ENCODE measurements around the gene TAF9.

TAF9 gene, protein sequence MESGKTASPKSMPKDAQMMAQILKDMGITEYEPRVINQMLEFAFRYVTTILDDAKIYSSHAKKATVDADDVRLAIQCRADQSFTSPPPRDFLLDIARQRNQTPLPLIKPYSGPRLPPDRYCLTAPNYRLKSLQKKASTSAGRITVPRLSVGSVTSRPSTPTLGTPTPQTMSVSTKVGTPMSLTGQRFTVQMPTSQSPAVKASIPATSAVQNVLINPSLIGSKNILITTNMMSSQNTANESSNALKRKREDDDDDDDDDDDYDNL

GRCh38 chr5:69369340-69370121 is at the start of gene TAF9, which contains the start of the genes AK6 and RAD17:
Gene TAF9, minus strand, starts transcription at chr5:69369520. Its CDS starts 3,783 bp downstream, at chr5:69365737.
Gene AK6, minus strand, starts transcription at chr5:69369520. Its CDS starts 30 bp downstream, at chr5:69369490.
Gene RAD17, plus strand, starts transcription at chr5:69369818. Its CDS starts 2,391 bp downstream, at chr5:69372209.
- peak; percentile 84 for DNase-seq (ENCODE audit: low read depth, low spot score)
- no peaks in the 10 kb centered on the region for H3K9me3 ChIP-seq (ENCODE audit: insufficient read depth, low read length)
- no peaks in the 10 kb centered on the region for H3K4me1 ChIP-seq (ENCODE audit: insufficient read depth, insufficient read length)
- TF ChIP-seq SUZ12 (IDR thresholded peaks at IDR 0.05; ENCODE audit: extremely low read depth, insufficient read depth, insufficient read length) (no peak), ZNF274 (IDR thresholded peaks at IDR 0.05; ENCODE audit: low read depth, low read length) (no peak), YY1 (IDR thresholded peaks at IDR 0.05; ENCODE audit: insufficient read depth, insufficient read length) (peak; percentile 45)
- peak within 1 kb of the TSS; percentile 86 for H3K9ac ChIP-seq (ENCODE audit: insufficient read length, low read depth)
- H3K4me3 ChIP-seq (ENCODE audit: insufficient read length, low read depth), result peak within 1 kb of the TSS; percentile 58
- no peaks in the 10 kb centered on the region for H3K27me3 ChIP-seq (ENCODE audit: insufficient read depth, insufficient read length)
- peaks cover 38% of the 10 kb centered on the region for H3K36me3 ChIP-seq (ENCODE audit: insufficient read depth, insufficient read length, low read length)

DNA sequence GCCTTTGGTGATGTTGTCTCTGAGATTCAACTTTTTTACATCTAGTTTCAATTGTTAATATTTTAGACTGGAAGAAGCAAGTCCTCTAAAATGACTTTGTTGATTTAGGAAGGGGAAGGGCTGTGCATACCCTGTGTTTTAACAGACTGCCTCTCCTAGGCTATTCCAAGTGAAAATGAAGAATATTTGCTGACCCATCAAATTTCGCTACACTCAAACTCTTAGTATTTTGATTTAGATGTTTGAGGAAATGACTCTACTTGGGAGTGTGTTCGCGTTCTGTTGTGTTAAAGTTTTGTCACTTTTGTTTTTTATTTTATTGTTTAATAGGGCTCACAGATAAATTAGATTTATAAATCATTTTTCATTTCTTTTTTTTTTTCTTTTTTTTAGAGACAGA is 49.2 kb upstream of the TAF9 start:
- DNase-seq (ENCODE audit: low read depth, low spot score), result no peak
- no peak for TF ChIP-seq ZNF274 (IDR thresholded peaks at IDR 0.05; ENCODE audit: low read depth, low read length)
- TF ChIP-seq SUZ12 (IDR thresholded peaks at IDR 0.05; ENCODE audit: extremely low read depth, insufficient read depth, insufficient read length), result no peak
- no peak for TF ChIP-seq YY1 (IDR thresholded peaks at IDR 0.05; ENCODE audit: insufficient read depth, insufficient read length)
- Histone ChIP-seq H3K9me3 (ENCODE audit: insufficient read depth, low read length) (no peaks in the 10 kb centered on the region), H3K9ac (ENCODE audit: insufficient read length, low read depth) (no peak overlapping the region), H3K4me3 (ENCODE audit: insufficient read length, low read depth) (no peak overlapping the region), H3K27me3 (ENCODE audit: insufficient read depth, insufficient read length) (peaks cover 9% of the 10 kb centered on the region), H3K36me3 (ENCODE audit: insufficient read depth, insufficient read length, low read length) (peaks cover 17% of the 10 kb centered on the region), H3K4me1 (ENCODE audit: insufficient read depth, insufficient read length) (no peaks in the 10 kb centered on the region)

- Histone ChIP-seq H3K27me3 (ENCODE audit: insufficient read depth, insufficient read length) (peaks cover 9% of the 10 kb centered on the region), H3K36me3 (ENCODE audit: insufficient read depth, insufficient read length, low read length) (peaks cover 22% of the 10 kb centered on the region), H3K9me3 (ENCODE audit: insufficient read depth, low read length) (no peaks in the 10 kb centered on the region), H3K4me1 (ENCODE audit: insufficient read depth, insufficient read length) (no peaks in the 10 kb centered on the region), H3K9ac (ENCODE audit: insufficient read length, low read depth) (no peak overlapping the region), H3K4me3 (ENCODE audit: insufficient read length, low read depth) (no peak overlapping the region)
- TF ChIP-seq SUZ12 (IDR thresholded peaks at IDR 0.05; ENCODE audit: extremely low read depth, insufficient read depth, insufficient read length) (no peak), YY1 (IDR thresholded peaks at IDR 0.05; ENCODE audit: insufficient read depth, insufficient read length) (no peak), ZNF274 (IDR thresholded peaks at IDR 0.05; ENCODE audit: low read depth, low read length) (no peak)
- no peak for DNase-seq (ENCODE audit: low read depth, low spot score)
These were observed 47.4 kb upstream of the TAF9 start for GRCh38 chr5:69416699-69417098.

GRCh38 chr5:69416180-69416579 is 46.9 kb upstream of the TAF9 start:
- no peaks in the 10 kb centered on the region for H3K9me3 ChIP-seq (ENCODE audit: insufficient read depth, low read length)
- peaks cover 9% of the 10 kb centered on the region for H3K27me3 ChIP-seq (ENCODE audit: insufficient read depth, insufficient read length)
- no peak for DNase-seq (ENCODE audit: low read depth, low spot score)
- peaks cover 27% of the 10 kb centered on the region for H3K36me3 ChIP-seq (ENCODE audit: insufficient read depth, insufficient read length, low read length)
- no peak overlapping the region for H3K4me3 ChIP-seq (ENCODE audit: insufficient read length, low read depth)
- H3K9ac ChIP-seq (ENCODE audit: insufficient read length, low read depth), result no peak overlapping the region
- TF ChIP-seq SUZ12 (IDR thresholded peaks at IDR 0.05; ENCODE audit: extremely low read depth, insufficient read depth, insufficient read length) (no peak), ZNF274 (IDR thresholded peaks at IDR 0.05; ENCODE audit: low read depth, low read length) (no peak), YY1 (IDR thresholded peaks at IDR 0.05; ENCODE audit: insufficient read depth, insufficient read length) (no peak)
- H3K4me1 ChIP-seq (ENCODE audit: insufficient read depth, insufficient read length), result no peaks in the 10 kb centered on the region

DNA sequence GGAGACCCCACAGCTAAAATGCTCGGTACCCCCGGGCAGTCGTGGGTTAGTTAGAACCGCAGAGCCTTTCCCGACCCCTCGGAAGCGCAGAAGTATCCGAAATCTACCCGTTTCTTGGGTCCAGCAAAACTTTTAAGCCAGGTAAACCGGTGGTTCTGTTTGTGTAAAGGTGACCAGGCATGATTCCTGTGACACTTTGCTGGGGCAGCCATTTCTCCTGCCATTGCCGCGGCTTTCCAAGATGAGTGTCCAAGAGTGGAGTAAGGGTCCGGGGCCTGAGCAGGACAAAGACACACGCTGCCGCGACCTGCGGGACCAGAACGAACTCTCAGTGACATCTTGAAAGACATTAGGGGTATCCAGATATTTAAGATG is 46.3 kb upstream of the TAF9 start:
- no peak for DNase-seq (ENCODE audit: low read depth, low spot score)
- peaks cover 9% of the 10 kb centered on the region for H3K27me3 ChIP-seq (ENCODE audit: insufficient read depth, insufficient read length)
- peak overlapping the region; percentile 75 for H3K4me3 ChIP-seq (ENCODE audit: insufficient read length, low read depth)
- TF ChIP-seq ZNF274 (IDR thresholded peaks at IDR 0.05; ENCODE audit: low read depth, low read length) (no peak), YY1 (IDR thresholded peaks at IDR 0.05; ENCODE audit: insufficient read depth, insufficient read length) (no peak), SUZ12 (IDR thresholded peaks at IDR 0.05; ENCODE audit: extremely low read depth, insufficient read depth, insufficient read length) (no peak)
- peak overlapping the region; percentile 86 for H3K9ac ChIP-seq (ENCODE audit: insufficient read length, low read depth)
- peaks cover 29% of the 10 kb centered on the region for H3K36me3 ChIP-seq (ENCODE audit: insufficient read depth, insufficient read length, low read length)
- H3K9me3 ChIP-seq (ENCODE audit: insufficient read depth, low read length), result no peaks in the 10 kb centered on the region
- H3K4me1 ChIP-seq (ENCODE audit: insufficient read depth, insufficient read length), result no peaks in the 10 kb centered on the region

GRCh38 chr5:69414885-69415583 is 45.7 kb upstream of the TAF9 start, which contains the start of gene MARVELD2:
Gene MARVELD2, plus strand, starts transcription at chr5:69415116. Its CDS starts 4,270 bp downstream, at chr5:69419386.
- no peak for TF ChIP-seq ZNF274 (IDR thresholded peaks at IDR 0.05; ENCODE audit: low read depth, low read length)
- no peak for TF ChIP-seq YY1 (IDR thresholded peaks at IDR 0.05; ENCODE audit: insufficient read depth, insufficient read length)
- no peak for TF ChIP-seq SUZ12 (IDR thresholded peaks at IDR 0.05; ENCODE audit: extremely low read depth, insufficient read depth, insufficient read length)
- peak within 1 kb of the TSS; percentile 75 for H3K4me3 ChIP-seq (ENCODE audit: insufficient read length, low read depth)
- peaks cover 31% of the 10 kb centered on the region for H3K36me3 ChIP-seq (ENCODE audit: insufficient read depth, insufficient read length, low read length)
- peaks cover 9% of the 10 kb centered on the region for H3K27me3 ChIP-seq (ENCODE audit: insufficient read depth, insufficient read length)
- peak; percentile 46 for DNase-seq (ENCODE audit: low read depth, low spot score)
- H3K9me3 ChIP-seq (ENCODE audit: insufficient read depth, low read length), result no peaks in the 10 kb centered on the region
- H3K4me1 ChIP-seq (ENCODE audit: insufficient read depth, insufficient read length), result no peaks in the 10 kb centered on the region
- H3K9ac ChIP-seq (ENCODE audit: insufficient read length, low read depth), result peak within 1 kb of the TSS; percentile 86

Measured in NT2/D1 (cell line).